ENCODE data around the gene LAMTOR3.

LAMTOR3 gene, protein sequence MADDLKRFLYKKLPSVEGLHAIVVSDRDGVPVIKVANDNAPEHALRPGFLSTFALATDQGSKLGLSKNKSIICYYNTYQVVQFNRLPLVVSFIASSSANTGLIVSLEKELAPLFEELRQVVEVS

DNA sequence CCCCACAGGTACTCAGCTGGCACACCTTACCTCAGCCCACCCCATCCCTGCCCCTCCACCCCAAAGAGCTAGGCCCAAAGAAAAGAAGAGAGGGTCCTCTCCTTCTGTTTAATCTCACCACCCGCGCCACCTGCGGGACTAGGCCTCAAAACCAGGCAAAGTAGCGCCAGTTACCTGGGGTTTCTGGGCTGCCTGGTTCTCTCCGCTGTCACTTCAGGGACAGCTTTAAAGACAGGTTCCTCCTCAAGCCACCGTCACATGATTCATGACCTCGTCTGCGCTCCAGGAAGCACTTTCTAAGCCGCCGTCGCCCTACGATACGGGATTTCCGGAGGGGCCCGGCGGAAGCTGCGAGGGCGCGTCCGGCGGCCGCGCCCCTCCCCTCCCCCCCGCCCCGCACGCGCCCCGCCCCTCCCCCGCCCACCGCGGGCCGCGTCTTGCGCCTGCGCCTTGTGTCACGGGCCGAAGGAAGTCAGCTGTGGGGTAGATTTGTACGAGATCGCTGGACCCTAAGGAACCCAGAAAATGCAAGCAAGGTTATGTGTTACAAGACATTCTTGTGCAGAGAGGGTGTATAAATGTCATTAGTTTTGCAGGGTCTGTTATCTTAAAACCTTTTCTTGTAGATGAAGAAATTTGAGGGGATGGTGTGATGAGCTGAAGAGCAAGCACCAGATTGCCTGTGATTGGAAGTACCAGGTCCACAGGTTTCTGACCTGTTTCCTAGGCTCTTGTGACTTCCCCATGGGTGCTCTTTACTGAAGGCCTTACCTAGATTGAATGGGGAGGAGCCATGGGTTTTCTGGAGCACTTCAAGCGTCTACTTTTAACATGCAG is at the start of gene LAMTOR3:
Gene LAMTOR3, minus strand, starts transcription at position 267 of the 837 bp plus-strand sequence. CDS start 464 bp downstream, outside the sequence.
- peak; percentile 12 to 55 for DNase-seq

DNA sequence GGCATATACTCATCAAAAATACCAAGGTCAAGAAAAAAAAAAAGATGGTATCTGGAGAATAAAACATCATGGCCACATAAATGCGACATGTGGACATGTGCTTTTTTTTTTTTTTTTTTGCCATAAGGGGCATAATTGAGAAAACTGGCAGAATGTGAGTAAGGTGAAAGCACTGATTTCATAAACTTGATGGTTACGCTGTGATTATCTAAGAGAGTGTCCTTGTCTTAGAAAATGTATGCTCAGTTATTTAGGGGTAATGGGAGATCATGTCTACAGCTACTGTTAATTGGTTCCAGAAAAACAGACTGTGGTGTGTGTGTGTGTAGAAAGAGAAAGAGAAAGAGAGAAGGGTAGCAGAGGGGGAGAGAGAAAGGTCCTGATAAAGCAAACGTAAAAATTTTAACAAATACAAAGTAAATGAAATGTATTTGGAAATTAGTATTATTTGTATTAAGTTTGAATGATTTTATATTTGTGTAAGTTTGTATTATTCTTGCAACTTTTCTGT is 44.1 kb upstream of the LAMTOR3 start:
- no peak for DNase-seq

DNA sequence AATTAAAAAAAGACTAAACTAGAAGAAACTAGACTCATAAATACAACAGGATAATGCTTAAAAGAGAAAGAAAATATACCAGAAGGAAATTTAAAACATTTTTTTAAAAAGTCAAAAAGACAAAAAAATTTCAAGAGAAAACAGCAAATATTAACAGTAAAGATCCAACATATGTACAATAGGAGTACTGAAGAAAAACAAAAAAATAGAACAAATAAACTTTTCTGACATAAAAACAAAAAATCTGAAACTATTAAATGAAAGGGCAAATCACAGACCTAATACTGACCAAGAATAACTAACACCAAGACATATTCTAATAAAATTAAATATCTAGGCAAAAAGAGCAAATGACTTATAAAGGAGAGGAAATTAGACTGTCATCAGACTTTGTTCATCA is 40.7 kb upstream of the LAMTOR3 start:
- no peak for DNase-seq

DNA sequence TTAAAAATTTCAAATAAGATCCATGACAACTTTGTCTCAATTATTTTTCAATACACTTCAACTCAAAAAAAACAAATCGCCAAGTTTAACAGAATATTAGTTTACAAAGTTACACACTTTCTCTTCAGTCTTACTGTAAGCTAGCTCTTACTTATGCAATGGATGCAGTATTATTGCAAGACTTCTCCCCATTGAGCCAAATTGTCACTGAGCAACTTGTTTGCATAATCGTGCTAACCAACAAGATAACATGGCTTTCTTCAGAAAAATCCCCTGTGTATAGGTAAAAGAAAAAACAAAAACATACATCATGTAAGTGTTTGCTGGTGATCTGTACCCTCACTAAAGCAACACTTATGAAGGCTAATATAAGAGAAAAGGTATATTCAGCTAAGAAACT is 33.3 kb upstream of the LAMTOR3 start:
- DNase-seq = no peak

DNA sequence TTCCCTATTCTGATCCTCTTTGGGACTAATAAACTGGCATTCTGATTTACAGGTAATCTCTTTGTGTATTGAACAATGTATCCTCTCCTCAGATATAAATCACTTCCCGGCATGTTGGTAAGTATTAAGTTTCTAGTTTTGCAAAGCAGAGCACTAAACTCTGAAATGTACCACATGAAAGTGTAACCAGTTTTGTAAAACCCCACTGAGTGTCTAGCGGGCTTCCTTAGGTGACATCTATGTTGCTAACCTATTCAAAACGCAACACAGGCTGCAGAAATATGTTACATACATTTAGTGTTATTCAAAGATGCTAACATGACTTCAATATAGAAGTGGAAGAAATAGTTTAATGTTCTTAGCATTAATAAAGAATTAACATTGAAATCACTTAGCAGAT is 26.9 kb upstream of the LAMTOR3 start:
- no peak for DNase-seq

DNA sequence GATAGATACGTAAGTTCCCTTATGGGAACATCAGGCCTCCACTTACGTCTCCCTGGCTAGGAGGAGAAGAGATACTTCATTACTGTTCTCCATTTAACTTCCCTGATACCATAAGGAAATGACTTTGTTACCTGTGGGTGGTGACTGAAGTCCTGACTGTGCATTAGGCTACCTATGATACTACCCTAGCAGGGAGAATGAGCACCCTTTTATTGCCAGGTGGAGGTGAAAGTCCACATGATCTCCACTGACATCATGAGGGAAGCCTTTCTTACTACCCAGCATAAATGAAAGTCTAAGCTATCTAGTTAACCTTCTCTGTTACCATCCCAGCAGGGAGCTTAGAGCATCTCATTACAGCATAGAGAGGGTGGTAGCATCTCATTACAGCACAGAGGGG is 24.4 kb upstream of the LAMTOR3 start:
- no peak for DNase-seq

DNA sequence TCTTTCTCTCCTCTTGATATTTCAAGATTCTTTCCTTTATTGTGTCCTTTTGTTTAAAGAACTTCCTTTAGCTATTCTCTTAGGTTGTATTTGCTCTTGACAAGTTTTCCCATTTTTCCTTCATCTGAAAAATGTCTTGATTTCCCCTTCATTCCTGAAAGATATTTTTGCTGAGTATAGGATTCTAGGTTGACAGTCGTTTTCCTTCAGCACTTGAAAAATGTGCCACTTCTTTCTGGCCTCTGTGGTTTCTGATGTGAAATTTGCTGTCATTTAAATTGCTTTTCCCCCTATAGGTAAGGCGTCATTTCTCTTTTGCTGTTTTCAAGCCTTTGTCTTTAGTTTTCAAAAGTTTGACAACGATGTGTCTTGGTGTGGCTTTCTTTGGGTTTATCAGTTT is 23.3 kb upstream of the LAMTOR3 start:
- DNase-seq = no peak

DNA sequence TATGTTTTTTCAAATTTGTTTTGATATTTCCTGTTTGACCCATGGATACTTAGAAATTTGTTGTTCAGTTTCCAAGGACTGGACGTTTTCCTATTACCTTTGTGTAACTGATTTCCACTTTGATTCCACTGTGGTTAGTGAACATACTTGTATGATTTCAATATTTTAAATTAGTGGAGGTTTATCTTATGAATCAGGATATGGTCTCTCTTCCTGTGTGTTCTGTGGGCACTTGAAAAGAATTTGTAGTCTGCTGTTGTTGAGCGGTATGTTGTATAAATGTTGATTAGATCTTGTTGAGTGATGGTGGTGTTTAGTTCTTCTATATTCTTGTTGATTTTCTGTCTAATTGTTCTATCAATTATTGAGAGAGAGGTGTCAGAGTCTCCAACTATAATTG is 21.2 kb upstream of the LAMTOR3 start:
- DNase-seq = no peak

DNA sequence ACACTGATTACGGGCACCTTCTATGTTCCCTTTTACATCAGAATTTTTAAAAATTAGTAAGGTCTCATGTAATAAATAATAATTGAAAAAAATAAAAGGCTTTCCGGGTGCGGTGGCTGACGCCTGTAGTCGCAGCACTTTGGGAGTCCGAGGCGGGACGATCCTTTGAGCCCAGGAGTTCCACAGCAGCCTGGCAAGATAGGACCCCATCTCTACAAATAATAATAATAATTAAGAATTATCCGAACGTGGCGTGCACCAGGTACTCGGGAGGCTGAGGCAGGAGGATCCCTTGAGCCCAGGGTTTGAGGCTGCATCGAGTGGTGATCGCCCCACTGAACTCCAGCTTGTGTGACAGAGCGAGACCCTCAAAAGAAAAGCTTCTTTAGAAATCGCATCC is 771 bp upstream of the LAMTOR3 start:
- DNase-seq = no peak

DNA sequence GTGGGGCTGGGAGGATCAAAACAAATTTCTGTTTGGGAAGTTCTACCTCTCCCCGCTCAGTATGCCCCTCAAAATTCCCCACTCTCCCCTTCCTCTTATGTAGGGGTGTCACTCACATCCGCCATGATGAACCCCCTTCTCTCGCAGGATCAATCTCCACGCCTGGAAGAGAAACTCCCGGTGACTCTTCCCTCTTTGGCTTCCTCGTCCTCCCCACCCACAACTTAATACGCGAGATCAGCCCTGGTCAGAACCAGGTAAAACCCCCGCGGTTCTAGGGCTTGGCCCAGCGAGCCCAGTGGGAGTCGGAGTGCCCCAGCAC is 427 bp downstream of the LAMTOR3 start:
- DNase-seq = no peak

DNA sequence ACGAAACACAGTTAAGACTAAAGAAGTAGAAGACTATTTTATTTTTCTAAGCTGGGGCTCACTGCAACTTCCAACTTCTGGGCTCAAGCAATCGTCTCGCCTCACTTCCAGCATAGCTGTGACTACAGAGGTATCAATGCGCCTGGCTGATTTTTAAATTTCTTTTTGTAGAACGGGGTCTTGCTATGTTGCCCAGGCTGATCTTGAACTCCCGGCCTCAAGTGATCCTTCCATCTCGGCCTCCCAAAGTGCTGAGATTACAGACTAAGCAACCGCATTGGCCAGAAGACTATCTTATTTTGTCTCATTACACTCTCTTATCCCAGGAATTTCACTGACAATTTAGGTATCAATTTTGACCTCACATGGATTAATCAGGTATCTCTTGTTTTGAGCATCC is 1.2 kb downstream of the LAMTOR3 start:
- no peak for DNase-seq

DNA sequence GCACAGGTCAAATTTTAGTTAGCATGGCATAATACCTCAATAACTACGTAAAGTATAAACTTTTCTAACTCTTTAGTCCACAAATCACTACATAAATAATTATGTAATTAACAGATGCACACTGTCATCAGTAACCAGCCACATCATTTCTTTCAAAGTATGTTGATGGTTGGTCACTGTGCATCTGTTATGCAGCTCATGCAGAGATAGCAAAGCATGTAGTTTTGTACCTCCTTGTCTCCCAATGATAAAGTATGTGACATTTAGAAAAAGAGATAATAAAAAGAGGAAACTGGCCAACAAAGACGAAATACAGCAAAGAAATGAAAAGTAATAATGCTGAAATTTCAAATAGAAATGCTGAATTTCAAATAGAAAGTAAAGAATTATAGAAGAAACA is 2.9 kb downstream of the LAMTOR3 start:
- no peak for DNase-seq

DNA sequence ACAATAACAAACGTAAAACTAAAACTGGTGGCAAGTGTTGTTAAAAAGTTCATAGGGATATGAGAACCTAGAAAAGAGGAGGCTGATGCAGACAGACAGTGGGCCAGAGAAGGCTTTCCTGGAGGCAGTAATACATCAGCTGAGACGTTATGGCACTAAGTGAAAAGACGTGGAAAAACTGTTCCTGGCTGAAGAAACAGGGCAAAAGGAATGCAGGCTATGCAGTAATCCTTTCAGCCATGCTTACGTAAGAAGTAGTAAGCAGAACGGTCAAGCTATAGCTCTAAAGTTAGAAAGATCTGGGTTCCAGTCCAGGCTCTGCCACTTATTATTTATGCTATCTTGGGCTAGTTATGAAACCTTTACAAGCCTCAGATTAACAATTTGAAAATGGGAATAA is 6.4 kb downstream of the LAMTOR3 start:
- no peak for DNase-seq

DNA sequence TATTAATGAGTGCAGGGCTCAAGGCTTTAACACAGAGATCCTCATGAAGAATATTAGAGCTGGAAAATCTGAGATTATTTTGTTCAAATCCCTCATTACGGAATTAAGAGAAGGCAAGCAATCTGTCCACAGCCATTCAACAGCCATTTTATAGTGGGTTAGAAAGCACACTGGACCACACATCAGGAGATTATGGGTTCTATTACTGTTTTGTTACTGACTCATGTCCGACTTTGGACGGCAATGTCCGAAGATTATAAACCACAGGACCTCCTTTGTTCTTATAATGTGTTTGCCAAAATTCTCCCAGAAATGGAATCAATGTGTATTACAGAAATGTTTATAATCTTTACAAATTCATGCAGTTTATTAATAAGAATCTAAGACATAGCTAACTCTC is 8.1 kb downstream of the LAMTOR3 start:
- no peak for DNase-seq

DNA sequence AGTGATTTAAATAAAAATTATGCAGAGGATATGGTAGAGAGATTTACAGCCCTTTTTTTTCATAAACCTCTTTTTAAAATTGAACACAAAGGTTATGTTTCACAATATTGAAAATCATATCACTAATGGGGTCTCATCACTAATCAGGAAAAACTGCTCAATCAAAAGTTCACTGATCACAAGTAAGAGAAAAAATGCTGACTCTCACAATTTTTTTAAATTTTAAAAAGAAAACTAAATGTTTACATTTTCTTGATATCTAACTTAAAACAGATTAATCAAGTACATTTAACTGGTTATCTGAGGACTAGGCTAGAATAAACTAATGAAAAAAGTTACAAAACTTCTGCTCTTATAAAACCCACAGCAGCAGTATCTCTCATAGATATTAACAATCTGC is 8.5 kb downstream of the LAMTOR3 start:
- DNase-seq = no peak

DNA sequence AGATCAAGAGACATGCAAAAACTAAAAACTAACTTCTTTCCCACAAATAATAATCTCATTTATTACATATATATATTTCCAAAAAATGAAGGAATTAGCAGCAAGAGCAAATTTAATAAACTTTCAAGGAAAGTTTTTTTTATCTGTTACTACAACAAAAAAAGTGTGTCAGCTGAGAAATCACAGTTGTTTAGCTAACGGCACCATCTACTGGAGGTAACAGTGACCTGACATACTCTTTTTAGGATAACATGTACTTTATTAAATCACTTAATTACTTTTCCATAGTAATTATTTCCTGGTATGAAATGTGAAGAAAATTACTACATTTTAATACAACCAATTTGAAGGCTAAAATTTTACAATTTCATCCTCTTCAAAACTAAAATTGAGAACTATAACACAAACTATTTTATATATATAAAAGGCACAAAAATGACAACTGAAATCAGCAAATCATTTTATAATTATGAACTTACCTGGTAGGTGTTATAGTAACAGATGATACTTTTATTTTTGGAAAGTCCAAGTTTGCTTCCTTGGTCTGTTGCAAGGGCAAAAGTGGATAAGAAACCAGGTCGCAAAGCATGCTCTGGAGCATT is 9.1 kb downstream of the LAMTOR3 start:
- DNase-seq = no peak

DNA sequence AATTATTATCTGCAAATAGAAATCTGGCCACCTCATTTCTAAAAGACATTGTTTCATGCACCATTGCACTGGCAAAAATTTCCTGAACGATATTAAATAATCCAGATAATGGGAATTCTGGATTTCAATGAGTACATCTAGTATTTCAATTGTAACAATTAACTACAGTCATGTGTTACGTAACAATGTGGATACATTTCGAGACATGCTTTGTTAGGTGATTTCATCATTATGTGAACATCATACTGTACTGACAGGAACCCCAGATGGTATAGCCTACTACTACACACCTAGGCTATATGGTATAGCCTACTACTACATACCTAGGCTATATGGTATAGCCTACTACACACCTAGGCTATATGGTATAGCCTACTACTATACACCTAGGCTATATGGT is 14.8 kb downstream of the LAMTOR3 start:
- DNase-seq = no peak

DNA sequence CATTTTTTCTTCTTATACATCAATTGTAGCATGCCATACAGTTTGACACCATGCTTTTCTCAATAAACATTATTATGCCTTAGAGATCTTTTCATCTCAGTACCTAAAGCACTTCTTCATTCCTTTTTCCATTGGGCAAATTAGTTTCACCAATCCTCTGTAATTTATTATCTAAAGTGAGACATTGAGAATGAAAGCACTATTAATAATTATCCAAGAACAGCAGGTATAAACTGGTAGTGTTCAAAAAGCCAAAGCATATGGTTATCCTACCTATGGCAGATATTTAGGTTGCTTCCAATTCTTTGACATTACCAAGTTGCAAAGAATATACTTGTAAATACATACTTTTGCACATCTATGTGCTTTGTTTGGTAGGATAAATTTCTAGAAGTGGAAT is 15.6 kb downstream of the LAMTOR3 start:
- DNase-seq = no peak

DNA sequence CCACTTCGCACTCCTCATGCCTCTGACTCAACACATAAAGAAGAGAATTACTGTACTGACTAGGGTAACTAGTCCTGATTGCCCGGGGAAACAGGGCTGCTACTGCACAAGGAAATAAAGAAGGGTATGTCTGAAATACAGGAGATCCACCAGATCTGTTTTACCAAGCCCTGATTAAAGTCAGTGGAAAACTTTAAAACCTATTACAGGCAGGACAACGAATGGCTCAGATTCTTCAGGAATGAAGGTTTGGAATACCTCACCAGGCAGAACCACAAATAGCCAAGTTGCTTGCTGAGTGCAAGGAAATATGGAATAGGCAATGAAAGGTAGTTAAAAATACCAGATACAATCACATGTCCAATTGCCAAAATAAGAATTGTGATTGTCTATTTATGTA is 17.3 kb downstream of the LAMTOR3 start:
- DNase-seq = no peak

DNA sequence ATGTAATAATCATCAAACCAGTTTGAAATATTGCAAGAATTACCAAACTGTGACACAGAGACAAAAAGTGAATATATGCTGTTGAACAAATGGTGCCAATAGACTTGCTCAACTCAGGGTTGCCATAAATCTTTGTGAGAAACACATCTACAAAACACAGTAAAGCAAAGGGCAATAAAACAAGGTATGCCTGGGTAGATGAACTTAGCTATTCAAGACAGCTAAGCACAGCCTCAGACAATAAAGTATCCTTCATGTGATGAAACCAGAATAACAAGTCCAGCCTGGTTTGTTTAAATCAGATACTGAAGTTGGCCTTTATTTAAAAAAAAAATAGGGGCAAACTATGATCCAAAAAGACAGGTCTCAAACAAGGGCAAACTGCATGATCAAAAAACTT is 19.2 kb downstream of the LAMTOR3 start:
- DNase-seq = no peak

DNA sequence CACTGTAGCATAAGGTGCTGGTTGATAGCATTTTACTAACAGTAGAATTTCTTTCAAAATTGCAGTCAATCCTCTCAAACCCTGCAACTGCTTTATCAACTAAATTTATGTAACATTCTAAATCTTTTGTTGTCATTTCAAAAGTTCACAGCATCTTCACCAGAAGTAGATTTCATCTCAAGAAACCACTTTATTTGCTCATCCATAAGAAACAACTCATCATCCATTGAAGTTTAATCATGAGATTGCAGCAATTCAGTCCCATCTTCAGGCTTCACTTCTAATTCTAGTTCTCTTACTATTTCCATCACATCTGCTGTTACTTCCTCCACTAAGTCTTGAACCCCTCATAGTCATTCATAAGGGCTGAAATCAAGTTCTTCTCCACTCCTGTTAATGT is 21.7 kb downstream of the LAMTOR3 start:
- no peak for DNase-seq

DNA sequence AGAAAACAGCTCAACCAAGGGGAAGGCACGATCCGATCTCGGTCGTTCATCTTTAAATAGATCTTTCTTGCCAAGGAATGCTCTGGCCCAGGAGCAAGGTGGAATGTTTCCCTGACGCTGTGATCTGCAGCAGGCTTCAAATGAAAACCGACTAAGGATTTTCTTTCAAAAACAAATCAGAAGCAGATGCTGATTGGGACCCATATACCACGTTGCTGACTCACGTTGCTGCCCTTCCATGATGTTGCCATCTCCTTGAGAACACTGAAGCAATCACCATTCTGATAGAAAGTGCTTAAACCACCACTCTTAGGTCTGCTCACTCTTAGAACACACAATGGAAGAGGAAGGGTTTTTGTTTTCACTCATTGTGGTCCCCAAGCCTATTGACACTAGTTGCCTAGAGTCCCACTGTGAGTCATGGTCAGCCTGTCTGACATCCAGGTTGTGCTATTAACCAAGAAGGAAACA is 26.1 kb downstream of the LAMTOR3 start:
- no peak for DNase-seq

DNA sequence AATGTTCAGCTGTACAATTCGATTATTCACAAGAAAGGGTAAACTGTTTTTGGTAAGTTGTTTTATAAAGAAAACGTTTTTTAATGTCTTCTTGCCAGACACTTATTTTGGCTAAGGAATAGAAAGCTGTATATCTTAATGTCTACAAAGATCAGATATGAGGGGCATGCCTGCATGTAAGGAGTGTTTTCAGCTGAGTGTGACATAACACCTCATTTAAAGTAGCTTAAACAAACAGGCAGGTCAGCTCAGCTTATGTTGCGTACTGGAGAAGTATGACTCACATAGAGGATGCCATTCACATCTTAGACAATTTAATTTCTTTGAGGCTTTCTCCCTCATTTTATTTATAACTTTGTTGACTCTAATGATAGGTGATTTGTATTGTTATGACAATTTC is 30.4 kb downstream of the LAMTOR3 start:
- DNase-seq = no peak

Data from cerebellar nuclear complex (tissue), 1 donor.